WERI-Rb-1 (cell line): ENCODE data around the gene CYP1A2.
"Not testable (repeated sequence)": the region's sequence is repeated elsewhere in the genome, so short reads cannot be mapped to it uniquely, and the experiment has no call there.

Experiments used
- DNase-seq: peaks from one replicate; pipeline ENCODE4 v3.0.0-alpha.2; 2020
- H3K27ac ChIP-seq: fragments of 250-450 bp; sonication (Bioruptor Pico); 2 replicates; pipeline ENCODE4 v1.5.1; 2020; ENCODE audit warnings: mild to moderate bottlenecking, moderate library complexity
- H3K27me3 ChIP-seq: fragments of 250-450 bp; sonication (Bioruptor Pico); 2 replicates; pipeline ENCODE4 v1.5.1; 2021; ENCODE audit warnings: mild to moderate bottlenecking, low read depth, moderate library complexity; ENCODE audit not compliant: insufficient read depth, severe bottlenecking
- H3K36me3 ChIP-seq: fragments of 250-450 bp; sonication (Bioruptor Pico); 2 replicates; pipeline ENCODE4 v1.5.1; 2020; ENCODE audit warnings: mild to moderate bottlenecking, moderate library complexity
- H3K4me3 ChIP-seq: 2 replicates; pipeline ENCODE4 v1.5.1; 2011; ENCODE audit warnings: low read depth, mild to moderate bottlenecking, control low read depth, low read length
- H3K9me3 ChIP-seq: fragments of 250-450 bp; sonication (Bioruptor Pico); 2 replicates; pipeline ENCODE4 v1.5.1; 2021; ENCODE audit warnings: mild to moderate bottlenecking, moderate library complexity; ENCODE audit not compliant: severe bottlenecking
- TF ChIP-seq, protein P1 (sequence below): IDR thresholded peaks from 2 replicates; pipeline ENCODE4 v1.5.1; 2011; ENCODE audit warnings: low read depth, mild to moderate bottlenecking, control low read depth, inconsistent platforms, low read length

The CYP1A2 gene

DNA sequence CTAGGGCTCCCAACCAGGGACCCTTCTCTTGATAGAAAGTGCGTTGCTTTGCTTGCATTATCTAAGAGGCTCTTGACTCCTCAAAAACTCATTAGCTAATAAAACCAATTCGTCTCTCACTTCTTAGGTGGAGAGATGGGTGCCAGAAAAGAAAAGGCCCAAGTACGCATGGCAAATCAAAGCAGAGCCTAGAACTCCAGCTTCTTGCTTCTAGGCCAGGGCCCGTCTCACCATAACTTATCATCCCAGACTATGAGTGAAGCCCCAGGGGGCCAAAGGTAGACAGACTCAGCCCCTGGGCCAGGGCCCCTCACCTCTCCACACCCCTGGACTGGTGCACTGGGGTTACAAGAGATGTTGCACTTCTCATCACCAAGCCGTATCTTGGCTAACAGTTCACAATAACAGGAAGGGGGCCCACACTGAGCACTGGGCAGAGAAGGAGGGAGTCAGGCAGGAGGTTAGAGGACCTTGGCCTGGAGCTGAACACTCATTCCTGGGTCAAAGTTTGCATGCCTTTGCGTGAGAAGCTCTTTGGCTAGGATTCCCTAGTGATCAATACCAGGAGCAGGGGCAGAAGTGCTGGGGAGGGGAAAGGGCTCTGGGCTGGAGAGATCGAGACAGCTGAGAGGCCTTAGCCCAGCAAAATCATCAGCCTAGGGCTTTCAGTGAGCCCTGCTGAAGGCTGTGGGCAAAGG, 17.9 kb upstream of the CYP1A2 start:
- TF ChIP-seq, protein P1, sequence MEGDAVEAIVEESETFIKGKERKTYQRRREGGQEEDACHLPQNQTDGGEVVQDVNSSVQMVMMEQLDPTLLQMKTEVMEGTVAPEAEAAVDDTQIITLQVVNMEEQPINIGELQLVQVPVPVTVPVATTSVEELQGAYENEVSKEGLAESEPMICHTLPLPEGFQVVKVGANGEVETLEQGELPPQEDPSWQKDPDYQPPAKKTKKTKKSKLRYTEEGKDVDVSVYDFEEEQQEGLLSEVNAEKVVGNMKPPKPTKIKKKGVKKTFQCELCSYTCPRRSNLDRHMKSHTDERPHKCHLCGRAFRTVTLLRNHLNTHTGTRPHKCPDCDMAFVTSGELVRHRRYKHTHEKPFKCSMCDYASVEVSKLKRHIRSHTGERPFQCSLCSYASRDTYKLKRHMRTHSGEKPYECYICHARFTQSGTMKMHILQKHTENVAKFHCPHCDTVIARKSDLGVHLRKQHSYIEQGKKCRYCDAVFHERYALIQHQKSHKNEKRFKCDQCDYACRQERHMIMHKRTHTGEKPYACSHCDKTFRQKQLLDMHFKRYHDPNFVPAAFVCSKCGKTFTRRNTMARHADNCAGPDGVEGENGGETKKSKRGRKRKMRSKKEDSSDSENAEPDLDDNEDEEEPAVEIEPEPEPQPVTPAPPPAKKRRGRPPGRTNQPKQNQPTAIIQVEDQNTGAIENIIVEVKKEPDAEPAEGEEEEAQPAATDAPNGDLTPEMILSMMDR: no peak
- Histone ChIP-seq H3K36me3 (no peaks in the 10 kb centered on the region), H3K4me3 (no peak overlapping the region), H3K9me3 (no peaks in the 10 kb centered on the region), H3K27me3 (no peaks in the 10 kb centered on the region), H3K27ac (no peak overlapping the region)
- no peak for DNase-seq

DNA sequence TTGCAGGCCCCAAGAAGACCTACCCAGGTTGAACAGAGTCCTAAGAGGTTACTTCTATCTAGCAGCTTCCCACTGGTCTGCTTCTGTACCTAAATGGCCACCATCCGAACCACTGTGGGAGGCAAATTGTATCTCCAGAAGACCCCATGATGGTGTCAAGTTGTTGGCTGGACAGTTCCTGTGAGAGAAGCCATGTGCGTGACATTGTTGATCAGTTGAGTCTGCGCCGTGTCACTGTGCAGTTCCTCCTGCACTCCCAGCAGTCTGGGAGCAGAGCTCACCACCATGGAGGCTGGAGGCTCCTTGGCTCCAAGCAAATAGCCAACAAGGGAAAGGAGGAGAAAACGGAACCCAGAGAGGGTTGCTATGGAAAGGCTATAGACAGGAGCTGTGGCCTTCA, 15.8 kb upstream of the CYP1A2 start:
- Histone ChIP-seq H3K9me3 (no peaks in the 10 kb centered on the region), H3K4me3 (no peak overlapping the region), H3K27me3 (no peaks in the 10 kb centered on the region), H3K27ac (no peak overlapping the region), H3K36me3 (no peaks in the 10 kb centered on the region)
- no peak for DNase-seq
- TF ChIP-seq, protein P1: no peak

DNA sequence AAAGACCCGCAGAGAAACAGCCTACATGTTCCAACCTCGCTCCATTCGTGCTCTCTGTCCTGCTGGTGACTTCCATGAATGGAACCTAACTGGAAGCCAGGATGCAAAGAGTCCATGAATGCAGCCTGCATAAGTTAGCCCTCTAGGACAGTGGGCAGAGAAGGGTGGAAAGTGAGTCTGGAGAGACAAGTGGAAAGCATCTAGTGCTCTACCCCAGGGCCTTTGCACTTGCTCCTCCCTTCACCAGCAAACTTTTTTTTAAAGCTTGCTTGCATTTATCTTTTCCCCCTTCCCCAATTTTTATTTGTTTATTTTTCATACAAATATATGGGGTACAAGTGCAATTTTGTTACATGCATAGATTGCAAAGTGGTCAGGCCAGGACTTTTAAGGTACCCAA, 15.4 kb upstream of the CYP1A2 start:
- Histone ChIP-seq H3K9me3 (no peaks in the 10 kb centered on the region), H3K27ac (no peak overlapping the region), H3K4me3 (no peak overlapping the region), H3K36me3 (no peaks in the 10 kb centered on the region), H3K27me3 (no peaks in the 10 kb centered on the region)
- TF ChIP-seq, protein P1: no peak
- DNase-seq: no peak

DNA sequence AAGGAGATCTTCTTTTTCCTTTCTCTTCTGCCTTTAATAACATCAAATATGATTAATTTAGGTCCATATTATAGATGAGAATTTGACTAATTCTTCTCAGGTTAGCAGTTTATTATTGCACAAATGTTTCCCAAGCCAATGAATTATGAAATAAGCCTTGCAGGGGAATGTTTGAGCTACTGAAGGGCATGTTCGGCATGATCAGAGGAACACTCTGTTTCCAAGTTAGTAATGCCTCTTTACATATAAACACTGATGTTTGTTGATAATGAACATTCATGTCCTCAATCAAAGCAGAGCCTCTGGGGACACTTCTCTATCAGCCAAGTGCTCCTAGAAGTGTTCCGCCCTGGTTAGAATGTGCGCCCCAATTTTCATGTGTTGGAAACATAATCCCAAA, 13.3 kb upstream of the CYP1A2 start:
- no peaks in the 10 kb centered on the region for H3K27me3 ChIP-seq
- TF ChIP-seq, protein P1: no peak
- H3K27ac ChIP-seq: no peak overlapping the region
- no peaks in the 10 kb centered on the region for H3K36me3 ChIP-seq
- no peak overlapping the region for H3K4me3 ChIP-seq
- no peaks in the 10 kb centered on the region for H3K9me3 ChIP-seq
- no peak for DNase-seq

DNA sequence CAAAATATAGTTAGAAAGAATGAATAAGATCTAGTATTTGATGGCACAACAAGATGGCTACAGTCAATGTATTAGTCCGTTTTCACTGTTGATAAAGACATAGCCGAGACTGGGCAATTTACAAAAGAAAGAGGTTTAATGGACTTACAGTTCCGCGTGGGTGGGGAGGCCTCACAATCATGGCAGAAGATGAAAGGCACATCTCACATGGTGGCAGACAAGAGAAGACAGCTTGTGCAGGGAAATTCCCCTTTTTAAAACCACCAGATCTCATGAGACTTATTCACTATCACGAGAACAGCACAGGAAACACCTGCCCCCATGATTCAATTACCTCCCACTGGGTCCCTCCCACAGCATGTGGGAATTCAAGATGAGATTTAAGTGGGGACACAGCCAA, 10.4 kb upstream of the CYP1A2 start:
- not testable (repeated sequence) for H3K27me3 ChIP-seq, H3K27ac ChIP-seq, H3K36me3 ChIP-seq, H3K4me3 ChIP-seq, DNase-seq, H3K9me3 ChIP-seq

DNA sequence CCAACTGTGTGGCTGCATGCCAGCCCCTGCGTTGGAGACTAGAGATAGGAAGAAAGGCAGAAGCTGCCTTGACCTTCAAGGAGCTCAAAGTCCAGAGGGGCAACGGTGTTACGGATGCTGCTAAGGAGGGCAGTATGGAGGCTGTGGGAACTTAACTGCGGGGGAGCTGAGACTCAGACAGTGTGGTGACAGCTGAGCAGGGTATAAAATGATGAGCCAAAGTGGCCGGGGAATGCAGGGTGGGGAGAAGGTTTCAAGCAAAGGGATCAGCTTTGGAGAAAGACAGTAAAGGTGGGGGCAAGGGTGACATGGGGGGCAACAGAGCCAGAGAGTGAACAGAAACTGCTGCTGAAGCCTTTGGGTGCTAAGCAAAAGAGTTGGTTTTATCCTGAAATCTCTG, 6.2 kb upstream of the CYP1A2 start:
- no peaks in the 10 kb centered on the region for H3K36me3 ChIP-seq
- H3K4me3 ChIP-seq: no peak overlapping the region
- DNase-seq: no peak
- H3K27me3 ChIP-seq: no peaks in the 10 kb centered on the region
- H3K27ac ChIP-seq: no peak overlapping the region
- TF ChIP-seq, protein P1: no peak
- H3K9me3 ChIP-seq: peaks cover 9% of the 10 kb centered on the region
